Measurements from ENCODE around the gene CSNK1G1. TPM values are rescaled to one million over a fixed set of nuclear protein-coding genes. Genes with fewer than 3 reads are reported as not detected.
"Not testable (repeated sequence)": the region's sequence is repeated elsewhere in the genome, so short reads cannot be mapped to it uniquely, and the experiment has no call there.

Gene CSNK1G1
- total RNA-seq, 1 donor from 2014 or later = 27.7 TPM

DNA sequence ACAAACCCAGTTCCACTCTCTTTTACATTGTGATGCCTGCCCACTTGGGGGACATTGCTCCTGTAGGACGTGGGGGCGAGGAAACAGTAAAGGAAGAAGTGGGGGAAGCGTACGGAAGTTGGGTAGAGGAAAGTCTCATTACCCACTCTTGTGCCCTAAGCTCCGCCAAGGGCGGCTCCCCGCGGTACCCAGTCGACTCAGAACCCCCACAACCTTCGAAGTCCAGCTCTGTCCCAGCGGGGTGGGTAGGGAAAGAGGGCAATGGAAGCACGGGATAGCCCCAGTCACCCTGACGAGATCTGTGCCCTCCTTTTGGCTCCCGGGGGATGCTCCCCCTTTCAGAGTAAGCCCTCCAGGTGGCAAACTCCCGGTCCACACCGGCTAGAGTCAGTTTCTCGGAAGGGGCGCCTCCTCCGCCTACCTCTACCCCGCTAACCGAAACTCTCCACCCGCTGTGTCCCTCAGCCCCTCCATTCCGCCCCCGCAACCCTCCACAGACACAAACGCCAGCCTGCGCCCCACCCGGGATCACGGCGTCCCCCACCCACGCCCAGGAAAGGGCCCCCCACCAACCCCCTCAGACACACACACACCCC lies 527 bp downstream of the CSNK1G1 start:
- Mint-ChIP-seq H3K36me3 (ENCODE audit: insufficient read depth) (no peaks in the 10 kb centered on the region), H3K27me3 (no peaks in the 10 kb centered on the region), H3K27ac (peak overlapping the region; percentile 95), H3K4me3 (ENCODE audit: low read depth) (peak overlapping the region; percentile 97), H3K9me3 (ENCODE audit: low read depth) (no peaks in the 10 kb centered on the region), H3K4me1 (ENCODE audit: low read depth) (peaks cover 14% of the 10 kb centered on the region)
- TF ChIP-seq, protein P1, sequence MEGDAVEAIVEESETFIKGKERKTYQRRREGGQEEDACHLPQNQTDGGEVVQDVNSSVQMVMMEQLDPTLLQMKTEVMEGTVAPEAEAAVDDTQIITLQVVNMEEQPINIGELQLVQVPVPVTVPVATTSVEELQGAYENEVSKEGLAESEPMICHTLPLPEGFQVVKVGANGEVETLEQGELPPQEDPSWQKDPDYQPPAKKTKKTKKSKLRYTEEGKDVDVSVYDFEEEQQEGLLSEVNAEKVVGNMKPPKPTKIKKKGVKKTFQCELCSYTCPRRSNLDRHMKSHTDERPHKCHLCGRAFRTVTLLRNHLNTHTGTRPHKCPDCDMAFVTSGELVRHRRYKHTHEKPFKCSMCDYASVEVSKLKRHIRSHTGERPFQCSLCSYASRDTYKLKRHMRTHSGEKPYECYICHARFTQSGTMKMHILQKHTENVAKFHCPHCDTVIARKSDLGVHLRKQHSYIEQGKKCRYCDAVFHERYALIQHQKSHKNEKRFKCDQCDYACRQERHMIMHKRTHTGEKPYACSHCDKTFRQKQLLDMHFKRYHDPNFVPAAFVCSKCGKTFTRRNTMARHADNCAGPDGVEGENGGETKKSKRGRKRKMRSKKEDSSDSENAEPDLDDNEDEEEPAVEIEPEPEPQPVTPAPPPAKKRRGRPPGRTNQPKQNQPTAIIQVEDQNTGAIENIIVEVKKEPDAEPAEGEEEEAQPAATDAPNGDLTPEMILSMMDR (IDR thresholded peaks at IDR 0.05; ENCODE audit: unreplicated experiment) = no peak
- peak; percentile 22 for DNase-seq (ENCODE audit: low spot score, unreplicated experiment)

DNA sequence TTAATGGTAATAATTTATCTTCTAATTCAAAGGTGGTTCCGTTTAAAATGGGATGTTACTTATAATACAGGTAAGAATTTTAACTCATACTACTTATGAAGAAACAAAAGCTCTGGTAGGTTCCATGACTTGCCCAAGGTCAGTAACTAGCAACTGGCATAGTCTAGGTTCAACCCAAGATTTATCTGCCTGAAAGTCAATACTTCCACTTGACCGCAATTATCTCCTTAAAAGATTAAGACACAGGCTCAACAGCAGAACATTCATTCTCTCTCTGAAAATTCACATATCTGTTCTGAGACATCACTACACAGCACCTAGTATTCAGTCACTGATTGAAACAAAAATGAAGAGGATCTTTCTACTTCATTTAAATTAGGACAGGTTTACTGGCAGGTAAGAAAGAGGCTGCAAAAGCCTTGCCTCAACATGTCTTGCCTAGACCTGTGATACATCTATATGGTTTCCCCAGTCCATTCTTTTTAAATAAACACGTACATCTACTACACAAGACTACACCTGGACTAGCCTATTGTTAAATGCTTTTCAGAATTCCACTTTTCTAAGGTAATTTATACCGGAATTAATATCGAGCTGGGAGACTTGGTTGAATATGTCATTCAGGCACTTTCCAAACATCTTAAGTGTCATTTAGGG lies 1.2 kb downstream of the CSNK1G1 start:
- no peak for DNase-seq (ENCODE audit: low spot score, unreplicated experiment)

DNA sequence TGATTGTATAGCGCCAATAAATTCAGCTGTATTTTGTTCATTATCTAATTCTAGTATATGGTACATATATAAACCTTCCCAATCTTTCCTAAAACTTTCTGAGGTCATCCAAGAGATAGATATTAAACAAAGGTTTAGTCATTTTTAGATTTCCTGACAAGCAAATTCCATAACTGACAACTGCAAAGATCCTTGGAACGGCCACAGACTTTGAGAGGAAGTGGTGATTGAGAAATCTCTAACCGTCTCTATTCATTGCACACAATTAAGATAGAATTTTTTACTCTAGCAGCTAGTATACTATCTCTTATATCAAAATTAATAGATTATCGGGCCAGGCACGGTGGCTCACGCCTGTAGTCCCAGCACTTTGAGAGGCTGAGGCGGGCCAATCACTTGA lies 4.7 kb downstream of the CSNK1G1 start:
- Mint-ChIP-seq H3K27ac (no peak overlapping the region), H3K4me3 (ENCODE audit: low read depth) (no peak overlapping the region), H3K9me3 (ENCODE audit: low read depth) (no peaks in the 10 kb centered on the region), H3K27me3 (no peaks in the 10 kb centered on the region), H3K4me1 (ENCODE audit: low read depth) (peaks cover 10% of the 10 kb centered on the region), H3K36me3 (ENCODE audit: insufficient read depth) (peaks cover 3% of the 10 kb centered on the region)
- DNase-seq (ENCODE audit: low spot score, unreplicated experiment) = no peak
- TF ChIP-seq, protein P1 (IDR thresholded peaks at IDR 0.05; ENCODE audit: unreplicated experiment) = no peak

More for the DNA sequence above, 1.2 kb downstream of the CSNK1G1 start:
- no peaks in the 10 kb centered on the region for H3K36me3 Mint-ChIP-seq (ENCODE audit: insufficient read depth)
- TF ChIP-seq, protein P1 (IDR thresholded peaks at IDR 0.05; ENCODE audit: unreplicated experiment) = no peak
- peaks cover 14% of the 10 kb centered on the region for H3K4me1 Mint-ChIP-seq (ENCODE audit: low read depth)
- no peaks in the 10 kb centered on the region for H3K9me3 Mint-ChIP-seq (ENCODE audit: low read depth)
- no peaks in the 10 kb centered on the region for H3K27me3 Mint-ChIP-seq
- H3K27ac Mint-ChIP-seq = peak overlapping the region; percentile 95
- H3K4me3 Mint-ChIP-seq (ENCODE audit: low read depth) = peak overlapping the region; percentile 97

DNA sequence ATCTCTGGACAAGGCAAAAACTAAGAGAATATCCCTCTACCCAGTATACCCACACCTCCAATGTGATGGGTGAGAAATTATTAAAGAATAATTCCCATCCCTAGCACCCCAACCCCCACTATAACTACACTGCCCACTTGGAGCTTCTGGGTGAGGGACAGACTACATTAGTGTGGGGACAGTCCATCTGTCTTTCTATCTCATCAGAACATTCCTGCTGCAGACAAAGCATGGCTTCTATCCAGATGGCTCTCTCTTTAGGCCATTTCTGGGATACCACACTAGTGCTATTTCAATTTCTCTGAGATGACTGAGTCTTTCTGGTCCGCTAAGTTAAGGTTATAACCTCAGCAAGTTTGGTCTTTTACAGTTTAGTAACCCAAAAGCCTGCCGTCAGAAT lies 6.6 kb downstream of the CSNK1G1 start:
- Mint-ChIP-seq H3K4me3 (ENCODE audit: low read depth) (no peak overlapping the region), H3K27me3 (no peaks in the 10 kb centered on the region), H3K9me3 (ENCODE audit: low read depth) (no peaks in the 10 kb centered on the region), H3K27ac (no peak overlapping the region), H3K36me3 (ENCODE audit: insufficient read depth) (peaks cover 3% of the 10 kb centered on the region), H3K4me1 (ENCODE audit: low read depth) (peaks cover 11% of the 10 kb centered on the region)
- TF ChIP-seq, protein P1 (IDR thresholded peaks at IDR 0.05; ENCODE audit: unreplicated experiment) = no peak
- no peak for DNase-seq (ENCODE audit: low spot score, unreplicated experiment)

DNA sequence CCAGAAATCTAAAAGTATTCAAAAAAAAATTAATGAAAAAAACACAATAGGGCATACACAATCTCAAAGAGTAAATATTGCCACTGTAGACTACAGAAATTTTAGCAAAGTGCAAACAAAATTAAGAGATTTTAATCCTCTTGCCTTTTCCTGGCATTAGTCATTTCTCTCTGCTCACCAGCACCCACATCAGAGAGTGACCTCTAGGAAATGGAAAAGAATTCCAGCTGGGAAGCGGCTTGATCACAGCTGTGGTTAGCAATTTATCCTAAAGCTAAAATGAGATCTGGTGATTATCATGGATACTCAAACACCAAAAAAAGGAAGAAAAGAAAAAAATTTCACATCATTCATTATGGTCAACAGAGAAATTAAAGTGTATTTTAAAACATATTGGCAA lies 7.5 kb downstream of the CSNK1G1 start:
- no peak overlapping the region for H3K4me3 Mint-ChIP-seq (ENCODE audit: low read depth)
- H3K36me3 Mint-ChIP-seq (ENCODE audit: insufficient read depth) = peaks cover 3% of the 10 kb centered on the region
- H3K27ac Mint-ChIP-seq = no peak overlapping the region
- no peaks in the 10 kb centered on the region for H3K27me3 Mint-ChIP-seq
- peaks cover 11% of the 10 kb centered on the region for H3K4me1 Mint-ChIP-seq (ENCODE audit: low read depth)
- no peaks in the 10 kb centered on the region for H3K9me3 Mint-ChIP-seq (ENCODE audit: low read depth)
- TF ChIP-seq, protein P1 (IDR thresholded peaks at IDR 0.05; ENCODE audit: unreplicated experiment) = no peak
- no peak for DNase-seq (ENCODE audit: low spot score, unreplicated experiment)

DNA sequence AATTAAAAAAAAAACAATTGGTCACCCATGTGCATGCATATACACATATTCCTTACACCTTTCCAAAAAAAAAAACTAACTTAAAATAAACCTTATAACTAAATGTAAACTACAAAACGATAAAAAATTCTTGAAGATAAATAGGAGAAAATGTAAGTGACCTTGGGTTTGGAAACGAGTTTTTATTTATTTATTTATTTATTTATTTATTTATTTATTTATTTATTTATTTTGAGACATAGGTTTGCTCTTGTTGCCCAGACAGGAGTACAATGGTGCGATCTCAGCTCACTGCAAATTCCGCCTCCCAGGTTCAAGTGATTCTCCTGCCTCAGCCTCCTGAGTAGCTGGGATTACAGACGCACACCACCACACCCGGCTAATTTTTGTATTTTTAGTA lies 9.7 kb downstream of the CSNK1G1 start:
- H3K27me3 Mint-ChIP-seq; DNase-seq (ENCODE audit: low spot score, unreplicated experiment); H3K36me3 Mint-ChIP-seq (ENCODE audit: insufficient read depth); H3K9me3 Mint-ChIP-seq (ENCODE audit: low read depth); H3K27ac Mint-ChIP-seq; H3K4me3 Mint-ChIP-seq (ENCODE audit: low read depth): not testable (repeated sequence)
- H3K4me1 Mint-ChIP-seq (ENCODE audit: low read depth) = peaks cover 11% of the 10 kb centered on the region
